ENCODE measurements around the gene PHACTR1. TPM values are rescaled to one million over a fixed set of nuclear protein-coding genes. Genes with fewer than 3 reads are reported as not detected.

Gene PHACTR1
- total and polyA plus RNA-seq, 2 experiments from 2014 or later = 0.65 to 3.2 TPM

GRCh38 chr6:12818324-12818723 is 101.8 kb downstream of the PHACTR1 start:
- Histone ChIP-seq H4K20me1 (ENCODE audit: insufficient read depth) (no peaks in the 10 kb centered on the region), H3K36me3 (ENCODE audit: low read depth) (no peaks in the 10 kb centered on the region), H3K79me2 (ENCODE audit: insufficient read depth) (no peaks in the 10 kb centered on the region), H3K4me1 (ENCODE audit: insufficient read depth) (peaks cover 5% of the 10 kb centered on the region), H3K27me3 (replicated peaks; ENCODE audit: insufficient read depth) (no peaks in the 10 kb centered on the region), H3K4me3 (no peak overlapping the region), H3F3A (ENCODE audit: insufficient read depth) (peaks cover 3% of the 10 kb centered on the region; the same call in 1 of the 2 replicates), H3K9ac (no peak overlapping the region), H3K9me3 (ENCODE audit: low read depth) (no peaks in the 10 kb centered on the region), H3K27ac (no peak overlapping the region), H2AFZ (no peak overlapping the region), H3K4me2 (ENCODE audit: unreplicated experiment) (no peak overlapping the region), H3K9me2 (ENCODE audit: insufficient read depth) (no peaks in the 10 kb centered on the region)
- in situ Hi-C loops (cut with MboI) = no loop called here
- TF ChIP-seq EZH2 (IDR thresholded peaks at IDR 0.05; ENCODE audit: insufficient read depth, poor library complexity, severe bottlenecking) (no peak), EZH2phosphoT487 (IDR thresholded peaks at IDR 0.05; ENCODE audit: insufficient read depth, low read depth) (no peak)
- DNase-seq = no peak
- WGBS, 2 experiments (ENCODE audit: low coverage in 1 of 2, low lambda C conversion rate in 2 of 2, missing lambda C conversion rate in 2 of 2) = 32 to 39% methylated on average over 1 of the region's 1 CpG

DNA sequence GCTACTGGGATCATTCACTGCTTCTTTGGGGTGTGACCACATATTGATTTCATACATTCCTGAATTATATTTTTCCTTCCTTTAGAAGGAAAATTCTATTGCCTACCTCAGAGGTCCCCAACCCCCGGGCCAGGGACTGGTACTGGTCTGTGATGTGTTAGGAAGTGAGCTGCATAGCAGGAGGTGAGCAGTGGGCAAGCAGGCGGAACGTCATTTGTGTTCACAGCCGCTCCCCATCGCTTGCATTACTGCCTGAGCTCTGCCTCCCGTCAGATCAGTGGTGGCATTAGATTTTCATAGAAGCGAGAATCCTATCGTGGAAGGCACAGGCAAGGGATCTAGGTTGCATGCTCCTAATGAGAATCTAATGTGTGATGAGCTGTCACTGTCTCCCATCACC is 107.3 kb downstream of the PHACTR1 start:
- TF ChIP-seq EZH2phosphoT487 (IDR thresholded peaks at IDR 0.05; ENCODE audit: insufficient read depth, low read depth) (no peak), EZH2 (IDR thresholded peaks at IDR 0.05; ENCODE audit: insufficient read depth, poor library complexity, severe bottlenecking) (no peak)

DNA sequence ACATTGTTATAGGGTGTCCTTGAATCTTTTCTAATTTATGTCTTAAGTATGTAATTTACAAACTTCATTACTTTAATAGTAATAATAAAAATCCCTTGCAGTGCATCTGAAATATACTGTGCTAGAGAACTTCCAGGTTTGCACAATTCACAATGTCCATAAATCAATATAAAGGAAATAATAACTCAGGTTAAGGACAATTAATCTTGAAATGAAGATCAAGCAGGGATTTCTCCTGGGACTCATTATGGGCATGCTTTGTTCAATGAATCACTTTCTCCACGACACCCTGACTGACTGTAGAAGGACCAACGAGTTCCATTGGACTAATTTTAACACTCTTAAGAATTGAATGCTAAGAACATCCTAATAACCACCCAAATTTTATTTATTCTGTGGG is 110.0 kb downstream of the PHACTR1 start:
- H3K27me3 ChIP-seq (replicated peaks; ENCODE audit: insufficient read depth) = no peaks in the 10 kb centered on the region
- H2AFZ ChIP-seq = no peak overlapping the region
- H3K9me2 ChIP-seq (ENCODE audit: insufficient read depth) = no peaks in the 10 kb centered on the region
- H4K20me1 ChIP-seq (ENCODE audit: insufficient read depth) = no peaks in the 10 kb centered on the region
- H3K4me3 ChIP-seq = no peak overlapping the region
- H3K27ac ChIP-seq = no peak overlapping the region
- no peaks in the 10 kb centered on the region for H3K36me3 ChIP-seq (ENCODE audit: low read depth)
- no peaks in the 10 kb centered on the region for H3K4me1 ChIP-seq (ENCODE audit: insufficient read depth)
- H3K4me2 ChIP-seq (ENCODE audit: unreplicated experiment) = no peak overlapping the region
- H3F3A ChIP-seq (ENCODE audit: insufficient read depth) = no peaks in the 10 kb centered on the region
- no peak for TF ChIP-seq EZH2phosphoT487 (IDR thresholded peaks at IDR 0.05; ENCODE audit: insufficient read depth, low read depth)
- TF ChIP-seq EZH2 (IDR thresholded peaks at IDR 0.05; ENCODE audit: insufficient read depth, poor library complexity, severe bottlenecking) = no peak
- in situ Hi-C loops (cut with MboI) = no loop called here
- no peaks in the 10 kb centered on the region for H3K79me2 ChIP-seq (ENCODE audit: insufficient read depth)
- H3K9me3 ChIP-seq (ENCODE audit: low read depth) = no peaks in the 10 kb centered on the region
- H3K9ac ChIP-seq = no peak overlapping the region
- 33 to 35% methylated on average over 2 of the region's 2 CpGs for WGBS, 2 experiments (ENCODE audit: low coverage in 1 of 2, low lambda C conversion rate in 2 of 2, missing lambda C conversion rate in 2 of 2)
- DNase-seq = no peak

More for the DNA sequence above, 107.3 kb downstream of the PHACTR1 start:
- H3K36me3 ChIP-seq (ENCODE audit: low read depth) = no peaks in the 10 kb centered on the region
- WGBS, 2 experiments (ENCODE audit: low coverage in 1 of 2, low lambda C conversion rate in 2 of 2, missing lambda C conversion rate in 2 of 2) = 81 to 85% methylated on average over 8 of the region's 8 CpGs
- H3K4me2 ChIP-seq (ENCODE audit: unreplicated experiment) = no peak overlapping the region
- H3K79me2 ChIP-seq (ENCODE audit: insufficient read depth) = no peaks in the 10 kb centered on the region
- no peaks in the 10 kb centered on the region for H3F3A ChIP-seq (ENCODE audit: insufficient read depth)
- no peak overlapping the region for H3K27ac ChIP-seq
- no peak for DNase-seq
- no peaks in the 10 kb centered on the region for H3K27me3 ChIP-seq (replicated peaks; ENCODE audit: insufficient read depth)
- in situ Hi-C loops (cut with MboI) = no loop called here
- H3K4me1 ChIP-seq (ENCODE audit: insufficient read depth) = no peaks in the 10 kb centered on the region
- no peaks in the 10 kb centered on the region for H3K9me2 ChIP-seq (ENCODE audit: insufficient read depth)
- no peaks in the 10 kb centered on the region for H3K9me3 ChIP-seq (ENCODE audit: low read depth)
- no peak overlapping the region for H2AFZ ChIP-seq
- H3K4me3 ChIP-seq = no peak overlapping the region
- no peak overlapping the region for H3K9ac ChIP-seq
- H4K20me1 ChIP-seq (ENCODE audit: insufficient read depth) = no peaks in the 10 kb centered on the region

DNA sequence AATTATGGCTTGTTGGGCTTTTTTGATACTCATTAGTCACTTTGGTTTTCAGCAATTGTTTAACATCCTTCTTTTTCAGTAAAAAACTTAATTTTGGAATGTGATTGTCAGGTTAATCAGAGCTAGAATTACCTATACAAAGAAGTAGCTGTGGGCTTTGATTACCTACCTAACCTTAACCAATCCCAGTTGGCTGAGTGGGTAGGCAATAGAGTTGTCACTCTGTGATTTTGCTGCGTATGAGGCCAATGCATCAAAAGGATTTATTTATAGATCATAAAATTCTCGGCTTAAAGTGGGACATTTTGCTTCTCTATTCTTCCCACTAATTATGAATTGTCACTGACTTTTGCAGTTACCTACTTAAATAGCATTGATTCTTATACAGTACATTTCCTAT is 111.4 kb downstream of the PHACTR1 start:
- 82 to 89% methylated on average over 2 of the region's 2 CpGs for WGBS, 2 experiments (ENCODE audit: low coverage in 1 of 2, low lambda C conversion rate in 2 of 2, missing lambda C conversion rate in 2 of 2)
- in situ Hi-C loops (cut with MboI) = no loop called here
- no peak for TF ChIP-seq EZH2phosphoT487 (IDR thresholded peaks at IDR 0.05; ENCODE audit: insufficient read depth, low read depth)
- no peak for TF ChIP-seq EZH2 (IDR thresholded peaks at IDR 0.05; ENCODE audit: insufficient read depth, poor library complexity, severe bottlenecking)

GRCh38 chr6:12832226-12832735 is 115.7 kb downstream of the PHACTR1 start:
- no peak for DNase-seq
- Histone ChIP-seq H3K4me2 (ENCODE audit: unreplicated experiment) (no peak overlapping the region), H3K4me3 (no peak overlapping the region), H3F3A (ENCODE audit: insufficient read depth) (no peaks in the 10 kb centered on the region), H3K9me3 (ENCODE audit: low read depth) (no peaks in the 10 kb centered on the region), H4K20me1 (ENCODE audit: insufficient read depth) (no peaks in the 10 kb centered on the region), H3K36me3 (ENCODE audit: low read depth) (no peaks in the 10 kb centered on the region), H3K27ac (no peak overlapping the region), H3K9ac (no peak overlapping the region), H2AFZ (no peak overlapping the region), H3K9me2 (ENCODE audit: insufficient read depth) (no peaks in the 10 kb centered on the region), H3K27me3 (replicated peaks; ENCODE audit: insufficient read depth) (no peaks in the 10 kb centered on the region), H3K79me2 (ENCODE audit: insufficient read depth) (no peaks in the 10 kb centered on the region), H3K4me1 (ENCODE audit: insufficient read depth) (no peaks in the 10 kb centered on the region)
- TF ChIP-seq EZH2 (IDR thresholded peaks at IDR 0.05; ENCODE audit: insufficient read depth, poor library complexity, severe bottlenecking) (no peak), EZH2phosphoT487 (IDR thresholded peaks at IDR 0.05; ENCODE audit: insufficient read depth, low read depth) (no peak)
- 76 to 87% methylated on average over 4 of the region's 4 CpGs for WGBS, 2 experiments (ENCODE audit: low coverage in 1 of 2, low lambda C conversion rate in 2 of 2, missing lambda C conversion rate in 2 of 2)
- in situ Hi-C loops (cut with MboI) = no loop called here

More for the DNA sequence above, 111.4 kb downstream of the PHACTR1 start:
- Histone ChIP-seq H3K4me1 (ENCODE audit: insufficient read depth) (no peaks in the 10 kb centered on the region), H3K79me2 (ENCODE audit: insufficient read depth) (no peaks in the 10 kb centered on the region), H3K4me2 (ENCODE audit: unreplicated experiment) (no peak overlapping the region), H3K9me2 (ENCODE audit: insufficient read depth) (no peaks in the 10 kb centered on the region), H3K4me3 (no peak overlapping the region), H3K36me3 (ENCODE audit: low read depth) (no peaks in the 10 kb centered on the region), H3K9me3 (ENCODE audit: low read depth) (no peaks in the 10 kb centered on the region), H3K9ac (no peak overlapping the region), H3K27ac (no peak overlapping the region), H3K27me3 (replicated peaks; ENCODE audit: insufficient read depth) (no peaks in the 10 kb centered on the region), H2AFZ (no peak overlapping the region), H3F3A (ENCODE audit: insufficient read depth) (no peaks in the 10 kb centered on the region), H4K20me1 (ENCODE audit: insufficient read depth) (no peaks in the 10 kb centered on the region)
- DNase-seq = no peak

Measured in GM23248 (cell line).